ENCODE data around the gene DUSP15. TPM values are rescaled to one million over a fixed set of nuclear protein-coding genes. Genes with fewer than 3 reads are reported as not detected.

Gene DUSP15
- total RNA-seq, 1 donor from 2014 or later: 0.45 TPM

GRCh38 chr20:31858760-31859083 is 11.6 kb downstream of the DUSP15 start:
- Histone ChIP-seq H2AFZ (replicated peaks) (no peak overlapping the region), H3K36me3 (no peaks in the 10 kb centered on the region), H3K27ac (no peak overlapping the region), H3F3A (ENCODE audit: low read depth) (peaks cover 28% of the 10 kb centered on the region), H4K20me1 (ENCODE audit: low read depth) (no peaks in the 10 kb centered on the region), H3K79me2 (ENCODE audit: low read depth) (no peaks in the 10 kb centered on the region), H3K4me2 (no peak overlapping the region), H3K4me3 (no peak overlapping the region), H3K9ac (no peak overlapping the region), H3K4me1 (peaks cover 11% of the 10 kb centered on the region), H3K27me3 (peaks cover 6% of the 10 kb centered on the region), H3K9me3 (ENCODE audit: low read depth) (no peaks in the 10 kb centered on the region)
- Mint-ChIP-seq H3K9me3 (no peaks in the 10 kb centered on the region), H3K4me3 (no peak overlapping the region), H3K27me3 (ENCODE audit: insufficient read depth, low read depth) (peaks cover 6% of the 10 kb centered on the region), H3K36me3 (no peaks in the 10 kb centered on the region), H3K27ac (no peak overlapping the region), H3K4me1 (peaks cover 22% of the 10 kb centered on the region)
- TF ChIP-seq EZH2 (IDR thresholded peaks at IDR 0.05): no peak
- no peak for TF ChIP-seq CTCF (IDR thresholded peaks at IDR 0.05)
- TF ChIP-seq EZH2phosphoT487 (IDR thresholded peaks at IDR 0.05): no peak
- DNase-seq (ENCODE audit: low spot score): no peak

- peaks cover 28% of the 10 kb centered on the region for H3F3A ChIP-seq (ENCODE audit: low read depth)
- no peak overlapping the region for H3K4me3 ChIP-seq
- no peaks in the 10 kb centered on the region for H3K9me3 ChIP-seq (ENCODE audit: low read depth)
- no peak for DNase-seq (ENCODE audit: low spot score)
- Mint-ChIP-seq H3K27ac (no peak overlapping the region), H3K36me3 (no peaks in the 10 kb centered on the region), H3K4me1 (peaks cover 20% of the 10 kb centered on the region), H3K27me3 (ENCODE audit: insufficient read depth, low read depth) (peaks cover 6% of the 10 kb centered on the region), H3K9me3 (no peaks in the 10 kb centered on the region), H3K4me3 (no peak overlapping the region)
- H3K79me2 ChIP-seq (ENCODE audit: low read depth): no peaks in the 10 kb centered on the region
- H3K36me3 ChIP-seq: no peaks in the 10 kb centered on the region
- H3K4me2 ChIP-seq: no peak overlapping the region
- H4K20me1 ChIP-seq (ENCODE audit: low read depth): no peaks in the 10 kb centered on the region
- TF ChIP-seq EZH2phosphoT487 (IDR thresholded peaks at IDR 0.05) (no peak), EZH2 (IDR thresholded peaks at IDR 0.05) (no peak), CTCF (IDR thresholded peaks at IDR 0.05) (no peak)
- H3K27me3 ChIP-seq: peaks cover 6% of the 10 kb centered on the region
- no peak overlapping the region for H3K9ac ChIP-seq
- peaks cover 11% of the 10 kb centered on the region for H3K4me1 ChIP-seq
- H3K27ac ChIP-seq: no peak overlapping the region
- H2AFZ ChIP-seq (replicated peaks): no peak overlapping the region
Measured at GRCh38 chr20:31857861-31858759, 12.2 kb downstream of the DUSP15 start.

GRCh38 chr20:31856516-31856915 is 13.8 kb downstream of the DUSP15 start:
- H3K9me3 Mint-ChIP-seq: no peaks in the 10 kb centered on the region
- H3K4me2 ChIP-seq: no peak overlapping the region
- peaks cover 16% of the 10 kb centered on the region for H3K27me3 ChIP-seq

More at GRCh38 chr20:31856516-31856915, 13.8 kb downstream of the DUSP15 start:
- H3K36me3 ChIP-seq: no peaks in the 10 kb centered on the region
- H3K27ac ChIP-seq: no peak overlapping the region
- Mint-ChIP-seq H3K4me3 (no peak overlapping the region), H3K4me1 (peaks cover 12% of the 10 kb centered on the region), H3K27ac (no peak overlapping the region), H3K27me3 (ENCODE audit: insufficient read depth, low read depth) (peaks cover 4% of the 10 kb centered on the region), H3K36me3 (no peaks in the 10 kb centered on the region)
- TF ChIP-seq EZH2 (IDR thresholded peaks at IDR 0.05): no peak
- no peak for TF ChIP-seq EZH2phosphoT487 (IDR thresholded peaks at IDR 0.05)
- no peak for TF ChIP-seq CTCF (IDR thresholded peaks at IDR 0.05)
- H2AFZ ChIP-seq (replicated peaks): no peak overlapping the region
- no peaks in the 10 kb centered on the region for H3K79me2 ChIP-seq (ENCODE audit: low read depth)
- H3K9ac ChIP-seq: no peak overlapping the region
- H3K9me3 ChIP-seq (ENCODE audit: low read depth): no peaks in the 10 kb centered on the region
- peaks cover 18% of the 10 kb centered on the region for H3F3A ChIP-seq (ENCODE audit: low read depth)
- peaks cover 5% of the 10 kb centered on the region for H3K4me1 ChIP-seq
- H3K4me3 ChIP-seq: no peak overlapping the region
- H4K20me1 ChIP-seq (ENCODE audit: low read depth): no peaks in the 10 kb centered on the region
- DNase-seq (ENCODE audit: low spot score): no peak

Data from neural progenitor cell (in vitro differentiated cells).